B cell (primary cell): ENCODE measurements around the gene ERBB2. TPM values are rescaled to one million over a fixed set of nuclear protein-coding genes. Genes with fewer than 3 reads are reported as not detected.

Source experiments
- ATAC-seq: fragments of 200-7000 bp; cut with Tn5 transposase; one replicate; pipeline ENCODE4 v1.10.0; 2021; ENCODE audit warnings: low read depth, mild to moderate bottlenecking, moderate number of reproducible peaks, moderate library complexity
- CTCF ChIA-PET: fragments of 350-600 bp; sonication (Branson Sonifier 250); formaldehyde crosslinking; loops from one replicate; lab custom pipeline; 2021; ENCODE audit warnings: antibody characterized with exemption, inconsistent platforms; lab: Charles Lee
- POLR2A ChIA-PET: fragments of 350-600 bp; sonication (Branson Sonifier 250); formaldehyde crosslinking; loops from one replicate; lab custom pipeline; 2021; ENCODE audit warnings: antibody characterized with exemption; lab: Charles Lee
- DNase-seq: peaks from one replicate; pipeline ENCODE4 v3.0.0; 2013
- H2AFZ ChIP-seq: 2 replicates; pipeline ENCODE4 v1.6.1; 2012; ENCODE audit warnings: mild to moderate bottlenecking, low read depth, low read length; ENCODE audit not compliant: insufficient read depth, poor library complexity, severe bottlenecking
- H3K27ac ChIP-seq, 2 donors: 1 replicate in 1 of 2; 2 replicates in 1 of 2; pipeline ENCODE4 v1.5.1; 2012 to 2013; ENCODE audit warnings: low read length in 2 of 2, mild to moderate bottlenecking in 2 of 2, moderate library complexity in 1 of 2
- H3K27me3 ChIP-seq, 4 experiments: fragments of 200-600 bp in 1 of 4; sonication (generic) in 1 of 4; replicated peaks in 1 of 4; 1 replicate in 2 of 4; 2 replicates in 2 of 4; pipeline versions ENCODE4 v1.6.1 to v1.7.0; 2013 to 2016; ENCODE audit warnings: low read length in 3 of 4, mild to moderate bottlenecking in 2 of 4, mixed read lengths in 1 of 4, moderate library complexity in 1 of 4; ENCODE audit not compliant: insufficient read depth in 4 of 4, control insufficient read depth in 3 of 4; ENCODE audit errors: control extremely low read depth in 1 of 4
- H3K36me3 ChIP-seq, 2 experiments: replicated peaks in 1 of 2; 1 replicate in 1 of 2; 2 replicates in 1 of 2; pipeline versions ENCODE4 v1.6.1 to v1.7.1; 2013; ENCODE audit warnings: low read length in 1 of 2; ENCODE audit not compliant: insufficient read depth in 2 of 2, control insufficient read depth in 1 of 2; ENCODE audit errors: control extremely low read depth in 1 of 2, extremely low read depth in 1 of 2
- H3K4me1 ChIP-seq, 2 donors: fragments of 200-600 bp in 1 of 2; sonication (generic) in 1 of 2; 1 replicate in 1 of 2; 2 replicates in 1 of 2; pipeline versions ENCODE4 v1.5.1 to v1.6.1; 2013 to 2017; ENCODE audit warnings: low read length in 2 of 2; ENCODE audit not compliant: control insufficient read depth in 2 of 2, insufficient read depth in 2 of 2
- H3K4me2 ChIP-seq: replicated peaks from 2 replicates; pipeline ENCODE3; 2012; ENCODE audit warnings: mild to moderate bottlenecking, low read depth, low read length; ENCODE audit not compliant: poor library complexity, severe bottlenecking
- H3K4me3 ChIP-seq, 5 experiments: fragments of 200-600 bp in 1 of 5; sonication (generic) in 1 of 5; 1 replicate in 3 of 5; 2 replicates in 2 of 5; pipeline versions ENCODE4 v1.5.1 to v1.7.0; 2011 to 2016; ENCODE audit warnings: low read length in 4 of 5, mild to moderate bottlenecking in 4 of 5, low read depth in 2 of 5, control low read depth in 1 of 5, moderate library complexity in 1 of 5; ENCODE audit not compliant: insufficient read depth in 1 of 5; ENCODE audit errors: control extremely low read depth in 1 of 5, extremely low read depth in 1 of 5
- H3K79me2 ChIP-seq: fragments of 200-600 bp; sonication (generic); one replicate; pipeline ENCODE4 v1.6.0; 2016; ENCODE audit warnings: low read length; ENCODE audit not compliant: control insufficient read depth, insufficient read depth
- H3K9ac ChIP-seq: fragments of 200-600 bp; sonication (generic); 2 replicates; pipeline ENCODE4 v1.6.1; 2017; ENCODE audit warnings: mild to moderate bottlenecking, low read length, moderate library complexity
- H3K9me3 ChIP-seq, 3 donors: one replicate each; pipeline versions ENCODE4 v1.6.1 to v1.7.1; 2013; ENCODE audit warnings: low read length in 2 of 3; ENCODE audit not compliant: control insufficient read depth in 2 of 3, insufficient read depth in 1 of 3; ENCODE audit errors: control extremely low read depth in 1 of 3
- H4K20me1 ChIP-seq: 2 replicates; pipeline ENCODE4 v1.6.0; 2012; ENCODE audit warnings: mild to moderate bottlenecking, low read length; ENCODE audit not compliant: insufficient read depth, control insufficient read depth, poor library complexity, severe bottlenecking
- H3K27ac Mint-ChIP-seq: one replicate; pipeline ENCODE4 v1.8.0; 2021; ENCODE audit warnings: mixed read lengths
- H3K27me3 Mint-ChIP-seq: one replicate; pipeline ENCODE4 v1.8.0; 2021; ENCODE audit warnings: mixed read lengths
- H3K4me1 Mint-ChIP-seq: one replicate; pipeline ENCODE4 v1.8.0; 2021; ENCODE audit warnings: mixed read lengths
- H3K4me3 Mint-ChIP-seq: one replicate; pipeline ENCODE4 v1.8.0; 2021; ENCODE audit warnings: mixed read lengths
- H3K9me3 Mint-ChIP-seq: one replicate; pipeline ENCODE4 v1.8.0; 2022; ENCODE audit warnings: mixed read lengths; ENCODE audit not compliant: insufficient read depth
- CTCF ChIP-seq: fragments of 200-600 bp; IDR thresholded peaks from one replicate; pipeline ENCODE4 v1.8.0; 2022; ENCODE audit warnings: antibody characterized with exemption, mild to moderate bottlenecking
- EZH2 ChIP-seq: IDR thresholded peaks from 2 replicates; pipeline ENCODE4 v1.6.1; 2012; ENCODE audit warnings: borderline replicate concordance, low read depth, mild to moderate bottlenecking, moderate library complexity, low read length; ENCODE audit not compliant: insufficient read depth, poor library complexity, severe bottlenecking
- WGBS: methylation state at CpG from one replicate; pipeline ENCODE4 v1.1.5; 2013; ENCODE audit warnings: missing lambda C conversion rate; ENCODE audit not compliant: insufficient coverage; 5-methylcytosine and 5-hydroxymethylcytosine counted together
- intact Hi-C: fragments of 100-400 bp; cut with micrococcal nuclease; formaldehyde crosslinking; loops from one replicate; pipeline ENCODE4 v1.10.0; 2022
- polyA plus RNA-seq: library from polyadenylated mRNA; depleted of rRNA; stranded (reverse); fragments of >200 nt; gene quantifications from 2 replicates; pipeline ENCODE4 v1.2.3, GENCODE V29; 2012
- total RNA-seq, 2 donors: library from RNA; stranded (reverse); fragments of 120-200 nt in 1 of 2; gene quantifications; 1 replicate in 1 of 2; 2 replicates in 1 of 2; pipeline versions ENCODE4 v1.2.3 to v1.2.4, GENCODE V29; 2013 to 2022

Gene ERBB2
- total and polyA plus RNA-seq, 2 donors (not counting 1 experiment from before 2014, with no cell fraction given) = 3.2 to 8.4 TPM

GRCh38 chr17:39669897-39670735 lies 29.7 kb upstream of the ERBB2 start:
- Mint-ChIP-seq H3K27me3 (peaks cover 23% of the 10 kb centered on the region), H3K9me3 (no peaks in the 10 kb centered on the region), H3K4me1 (peaks cover 37% of the 10 kb centered on the region), H3K27ac (peak overlapping the region; percentile 10), H3K4me3 (no peak overlapping the region)
- Histone ChIP-seq H2AFZ (no peak overlapping the region), H4K20me1 (no peaks in the 10 kb centered on the region), H3K36me3 (no peaks in the 10 kb centered on the region), H3K79me2 (no peaks in the 10 kb centered on the region), H3K27me3 (peaks cover 0 to 37% (median 7%) of the 10 kb centered on the region in 4 experiments), H3K4me3 (no peak overlapping the region), H3K9ac (no peak overlapping the region), H3K9me3 (peaks cover 0 to 2% (median 0%) of the 10 kb centered on the region in 3 donors), H3K27ac (no peak overlapping the region), H3K4me2 (no peak overlapping the region), H3K4me1 (peaks cover 41 to 53% of the 10 kb centered on the region in 2 donors)
- intact Hi-C loops = loop anchor here (2.0 to 5.0 kb wide), 2 partner anchors 19 to 197 kb away; partner anchors contain the start of genes PGAP3 and ZPBP2
- ChIA-PET CTCF (interaction anchor here (0.8 to 8.7 kb wide), 11 partner anchors 10 to 203 kb away, joined by 3 to 109 read pairs (median 7); partner anchors contain the start of genes MIEN1 and STARD3), POLR2A (interaction anchor here (0.6 to 1.3 kb wide), 2 partner anchors 9 to 126 kb away, joined by 3 to 6 read pairs; no protein-coding TSS in a partner anchor)
- ATAC-seq = no peak
- 96% methylated on average over 23 of the region's 23 CpGs for WGBS
- TF ChIP-seq CTCF (no peak), EZH2 (no peak)
- DNase-seq = no peak
